HG03108 (cell line): ENCODE results near the gene BLTP3A.

ENCODE experiments used
- ATAC-seq: cut with Tn5 transposase; IDR thresholded peaks from one replicate; pipeline ENCODE4 v1.9.1; 2021; ENCODE audit warnings: moderate library complexity; ENCODE audit not compliant: unreplicated experiment

Gene BLTP3A

DNA sequence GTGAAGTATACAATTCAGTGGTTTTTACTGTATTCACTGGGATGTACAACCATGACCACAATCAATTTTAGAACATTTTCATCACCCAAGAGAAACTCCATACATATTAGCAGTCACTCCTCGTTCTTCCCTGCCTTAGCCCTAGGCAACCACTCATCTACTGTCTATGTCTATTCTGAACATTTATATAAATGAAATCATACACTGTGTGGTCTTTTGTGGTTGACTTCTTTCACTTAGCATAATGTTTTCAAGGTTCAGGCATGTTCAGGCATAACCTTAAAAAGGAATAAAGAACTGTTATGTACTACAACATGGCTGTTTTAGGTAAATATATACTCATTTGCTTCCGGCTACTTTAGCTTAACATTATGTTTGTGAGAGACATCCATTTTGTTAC, 37.3 kb downstream of the BLTP3A start:
- ATAC-seq, result no peak

DNA sequence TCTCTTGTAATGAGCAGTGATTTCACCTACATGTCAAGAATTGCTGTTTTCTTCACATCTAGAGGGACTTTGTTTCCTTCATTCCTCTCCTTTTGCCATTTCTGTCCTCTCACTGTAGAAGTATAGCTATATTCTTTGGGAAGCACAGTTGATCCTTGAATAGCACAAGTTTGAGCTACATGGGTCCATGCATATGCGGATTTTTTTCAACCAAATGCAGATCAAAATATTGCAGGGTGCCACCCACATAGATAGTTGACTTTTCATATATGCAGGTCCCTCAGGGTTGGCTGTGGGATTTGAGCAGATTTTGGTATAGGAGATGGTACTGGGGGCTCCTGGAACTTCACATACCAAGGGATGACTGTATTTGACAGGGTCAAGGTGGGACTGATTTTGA, 41.1 kb downstream of the BLTP3A start:
- no peak for ATAC-seq

DNA sequence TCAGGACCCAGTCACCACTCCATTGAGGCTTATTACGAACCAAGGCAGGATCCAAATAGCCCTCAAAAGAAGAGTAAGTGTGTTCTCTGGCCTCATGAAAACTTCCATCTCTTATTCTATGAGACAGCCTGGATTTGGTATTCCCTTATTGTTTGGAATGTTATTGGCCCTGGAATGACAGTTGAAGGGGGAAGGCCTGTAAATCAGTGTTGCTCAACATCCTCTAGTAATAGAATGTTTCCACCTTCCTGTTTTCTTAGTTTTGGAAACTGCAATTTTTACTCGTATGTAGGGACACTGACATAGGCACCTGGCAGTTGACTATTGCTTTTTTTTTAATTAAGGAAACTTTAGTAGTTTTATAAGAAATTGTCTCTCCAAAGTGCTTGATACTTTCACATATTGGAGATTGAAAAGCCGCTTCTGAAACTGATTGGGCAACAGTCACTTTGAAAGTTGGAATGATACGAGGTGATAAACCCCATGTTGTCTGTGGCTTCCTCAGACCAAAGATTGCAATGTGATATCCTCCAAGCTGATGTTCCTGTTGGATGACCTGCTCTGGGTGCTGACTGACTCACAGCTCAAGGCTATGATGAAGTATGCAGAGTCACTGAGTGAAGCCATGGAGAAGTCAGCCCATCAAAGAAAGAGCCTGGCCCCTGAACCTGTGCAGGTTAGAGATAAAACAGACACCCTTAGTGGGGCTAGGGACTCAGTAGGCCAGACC, 43.1 kb downstream of the BLTP3A start:
- no peak for ATAC-seq

DNA sequence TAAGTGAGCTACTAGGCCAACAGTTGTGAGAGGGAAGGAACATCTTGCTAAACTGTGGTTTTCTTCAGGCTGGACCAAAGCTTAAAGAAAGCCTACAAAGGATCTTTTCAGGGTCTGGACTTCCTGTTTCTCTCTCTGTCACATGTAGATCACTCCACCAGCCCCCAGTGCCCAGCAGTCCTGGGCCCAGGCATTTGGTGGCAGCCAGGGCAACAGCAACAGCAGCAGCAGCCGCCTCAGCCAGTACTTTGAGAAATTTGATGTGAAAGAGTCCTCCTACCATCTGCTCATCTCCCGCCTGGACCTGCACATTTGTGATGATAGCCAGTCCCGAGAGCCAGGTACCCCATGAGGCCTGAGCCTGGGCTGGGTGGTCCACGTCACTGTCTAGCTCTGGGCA, 44.1 kb downstream of the BLTP3A start:
- ATAC-seq, result no peak

DNA sequence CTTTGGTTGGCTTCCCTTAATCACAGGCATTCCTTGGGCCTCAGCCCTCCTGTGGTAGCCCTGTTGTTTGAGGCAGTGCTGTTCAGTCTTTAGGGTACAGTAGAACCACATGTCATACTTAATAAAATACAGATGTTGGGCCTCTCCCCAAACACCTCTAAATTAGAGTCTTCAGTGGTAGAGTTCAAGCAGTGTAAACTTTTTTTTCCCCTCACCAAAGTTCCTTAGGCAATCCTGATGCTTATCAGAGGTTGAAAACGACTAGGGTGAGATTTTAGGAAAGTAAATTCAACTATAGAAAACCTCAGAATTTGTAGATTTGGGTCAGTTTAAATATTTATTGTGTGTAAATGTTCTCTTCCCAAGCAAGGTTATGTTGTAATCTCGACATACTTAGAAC, 44.6 kb downstream of the BLTP3A start:
- no peak for ATAC-seq

DNA sequence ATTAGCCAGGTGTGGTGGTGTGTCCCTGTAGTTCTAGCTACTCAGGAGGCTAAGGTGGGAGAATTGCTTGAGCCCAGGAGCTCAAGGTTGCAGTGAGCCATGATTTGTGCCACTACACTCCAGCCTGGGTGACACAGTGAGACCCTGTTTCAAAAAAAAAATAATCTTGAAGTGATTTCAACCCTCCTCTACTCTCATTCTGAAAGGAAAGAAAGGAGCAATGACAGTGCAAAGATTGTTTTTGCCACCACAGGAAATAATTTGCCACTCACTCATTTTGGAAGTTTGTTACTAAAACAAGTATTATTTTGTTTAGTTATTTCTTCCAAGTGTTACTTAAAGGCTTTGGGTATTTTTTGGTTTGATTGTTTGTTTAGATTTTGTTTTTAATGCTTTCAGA, 45.6 kb downstream of the BLTP3A start:
- no peak for ATAC-seq

DNA sequence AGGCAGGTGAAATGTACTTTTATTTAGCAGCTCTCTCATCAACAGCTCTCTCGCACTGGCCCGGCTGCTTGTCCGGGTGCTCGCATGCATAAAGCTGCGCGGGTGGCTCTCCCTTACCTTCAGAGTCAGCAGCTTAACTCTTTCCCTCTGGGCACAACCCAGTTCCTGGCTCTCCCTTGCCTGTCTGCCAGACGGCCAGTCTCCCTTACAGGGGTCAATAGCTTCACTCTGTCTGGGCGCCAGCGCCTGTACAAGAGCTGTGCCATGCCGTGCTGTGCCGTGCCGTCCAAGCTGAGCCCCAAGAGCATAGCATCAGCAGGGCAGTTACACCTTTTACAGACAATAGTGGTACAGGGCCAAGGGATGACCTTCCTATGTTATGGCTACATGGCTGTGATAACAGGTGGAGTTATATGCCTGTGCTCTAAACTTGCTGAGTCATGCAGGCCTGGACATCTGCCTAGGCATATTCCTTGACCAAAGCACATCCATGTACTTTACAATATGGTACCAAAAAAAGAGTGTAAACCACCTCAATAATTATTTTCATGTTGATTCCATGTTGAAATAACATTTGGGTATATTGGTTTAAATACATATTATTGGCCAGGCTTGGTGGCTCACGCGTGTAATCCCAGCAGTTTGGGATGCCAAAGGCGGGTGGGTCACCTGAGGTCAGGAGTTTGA, 47.9 kb downstream of the BLTP3A start:
- ATAC-seq, result no peak
